HG02798 (cell line): Measurements from ENCODE around the gene ACBD5.
A peak's percentile ranks its signal among the peaks of the same experiment; 100 is the strongest.
"Not testable (repeated sequence)": the region's sequence is repeated elsewhere in the genome, so short reads cannot be mapped to it uniquely, and the experiment has no call there.

Source experiments
- ATAC-seq: cut with Tn5 transposase; IDR thresholded peaks from one replicate; pipeline ENCODE4 v1.9.1; 2021; ENCODE audit warnings: mild to moderate bottlenecking; ENCODE audit not compliant: unreplicated experiment, poor library complexity

Gene ACBD5

GRCh38 chr10:27241652-27242472 lies 1.3 kb upstream of the ACBD5 start:
- ATAC-seq, result peak; percentile 78

- peak; percentile 18 for ATAC-seq
These were observed 534 bp upstream of the ACBD5 start for GRCh38 chr10:27241010-27241651.

DNA sequence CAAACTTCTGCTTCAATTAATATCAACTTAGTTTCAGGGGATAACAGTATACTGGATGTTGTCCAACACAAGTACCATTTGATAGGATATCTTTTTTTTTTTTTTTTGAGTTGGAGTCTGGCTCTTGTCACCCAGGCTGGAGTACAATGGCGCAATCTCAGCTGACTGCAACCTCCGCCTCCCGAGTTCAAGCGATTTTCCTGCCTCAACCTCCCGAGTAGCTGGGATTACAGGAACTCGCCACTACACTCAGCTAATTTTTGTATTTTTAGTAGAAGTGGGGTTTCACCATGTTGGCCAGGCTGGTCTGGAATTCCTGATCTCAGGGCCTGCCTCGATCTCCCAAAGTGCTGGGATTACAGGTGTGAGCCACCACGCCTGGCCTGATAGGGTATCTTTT lies 3.1 kb downstream of the ACBD5 start:
- not testable (repeated sequence) for ATAC-seq

- ATAC-seq, result not testable (repeated sequence)
These were observed 3.9 kb downstream of the ACBD5 start for GRCh38 chr10:27236589-27237128.

GRCh38 chr10:27235706-27236105 lies 4.9 kb downstream of the ACBD5 start:
- ATAC-seq, result no peak

GRCh38 chr10:27230022-27230421 lies 10.6 kb downstream of the ACBD5 start:
- ATAC-seq, result no peak

DNA sequence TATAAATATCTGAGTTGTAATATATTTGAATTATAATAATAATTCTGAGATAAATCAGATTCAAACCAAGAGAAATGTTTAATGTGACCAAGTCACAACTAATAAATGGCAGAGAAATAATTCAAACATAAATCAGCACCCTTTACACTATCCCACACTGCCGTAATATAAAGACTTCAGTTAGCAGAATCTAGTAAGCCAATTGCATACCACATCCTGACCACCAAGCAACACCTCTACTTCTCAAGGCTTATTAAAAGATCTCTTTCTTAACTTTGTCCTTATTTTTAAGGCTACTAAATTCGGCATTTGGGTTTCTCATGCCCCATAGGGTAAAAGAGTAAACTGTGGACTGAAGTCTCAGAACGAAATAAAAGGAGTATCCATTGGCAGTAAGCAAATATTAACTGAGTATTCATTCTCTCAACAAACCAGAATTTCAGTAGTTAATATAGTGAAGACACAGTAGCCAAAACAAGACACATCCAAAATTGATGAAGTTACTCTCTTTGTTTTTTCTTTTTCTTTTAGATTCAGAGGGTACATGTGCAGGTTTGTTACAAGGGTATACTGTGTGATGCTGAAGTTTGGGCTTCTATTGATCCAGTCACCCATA lies 14.8 kb downstream of the ACBD5 start:
- ATAC-seq, result no peak

DNA sequence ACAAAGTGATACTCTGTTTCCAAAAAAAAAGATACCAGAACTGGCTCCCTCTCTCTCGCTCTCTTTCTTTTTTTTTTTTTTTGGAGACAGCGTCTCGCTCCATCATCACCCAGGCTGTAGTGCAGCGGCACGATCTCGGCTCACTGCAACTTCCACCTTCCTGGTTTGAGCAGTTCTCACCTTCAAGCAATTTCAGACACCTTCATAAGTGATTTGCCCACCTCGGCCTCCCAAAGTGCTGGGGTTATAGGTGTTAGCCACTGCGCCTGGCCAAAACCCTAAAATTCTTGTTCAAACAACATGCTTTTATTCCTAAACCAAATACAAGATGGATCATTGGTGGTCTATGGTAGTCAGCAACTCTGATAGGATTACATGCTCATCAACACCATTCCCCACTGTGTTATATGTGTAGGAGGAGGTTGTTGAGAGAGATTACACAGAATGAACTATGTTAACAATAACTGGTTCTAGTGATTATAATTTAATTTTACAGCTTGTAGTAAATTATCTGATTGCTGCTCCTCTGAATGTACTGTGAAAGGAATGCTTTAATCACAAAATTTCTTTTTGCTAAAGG lies 15.5 kb downstream of the ACBD5 start:
- no peak for ATAC-seq

- no peak for ATAC-seq
These were observed 16.6 kb downstream of the ACBD5 start for GRCh38 chr10:27223964-27224363.

DNA sequence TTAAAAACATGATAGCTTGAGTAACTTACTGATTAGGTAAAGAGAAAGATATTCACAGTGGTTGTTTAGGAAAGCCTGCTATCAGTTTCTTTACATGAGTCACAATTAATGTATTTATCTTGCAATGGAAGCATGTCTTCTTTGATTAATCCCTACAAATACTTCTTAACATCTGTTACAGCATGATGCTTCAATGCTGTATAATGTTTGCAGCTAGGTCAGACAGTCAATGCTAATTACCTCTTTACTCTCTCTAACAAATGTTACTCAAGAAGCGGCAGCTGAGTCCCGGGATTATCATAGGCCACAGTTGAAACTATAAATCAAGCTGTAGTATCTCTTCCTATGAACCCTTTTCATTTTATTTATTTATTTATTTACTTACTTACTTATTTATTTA lies 33.2 kb downstream of the ACBD5 start:
- ATAC-seq, result no peak

- no peak for ATAC-seq
These were observed 36.8 kb downstream of the ACBD5 start for GRCh38 chr10:27203806-27204205.

GRCh38 chr10:27197980-27198620 lies 42.5 kb downstream of the ACBD5 start:
- no peak for ATAC-seq

DNA sequence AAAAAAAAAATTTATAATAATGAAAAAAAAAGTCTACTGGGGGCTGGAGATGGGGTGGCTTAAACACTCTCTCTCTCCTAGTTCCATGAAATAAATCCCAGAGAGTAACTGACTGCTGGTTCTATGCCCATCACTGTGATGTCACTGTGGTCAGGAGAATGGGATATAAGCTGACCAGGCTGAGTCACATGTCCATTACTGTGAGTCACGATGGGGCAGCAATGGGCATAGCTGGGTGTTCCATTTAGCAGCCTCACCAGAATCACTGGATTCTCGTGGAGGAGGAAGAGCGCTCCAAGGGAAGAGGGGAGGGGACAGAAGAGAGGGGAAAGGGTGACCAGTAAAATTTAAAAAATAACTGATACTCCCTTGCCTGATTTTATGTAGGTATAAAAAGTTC lies 48.3 kb downstream of the ACBD5 start:
- ATAC-seq, result no peak

DNA sequence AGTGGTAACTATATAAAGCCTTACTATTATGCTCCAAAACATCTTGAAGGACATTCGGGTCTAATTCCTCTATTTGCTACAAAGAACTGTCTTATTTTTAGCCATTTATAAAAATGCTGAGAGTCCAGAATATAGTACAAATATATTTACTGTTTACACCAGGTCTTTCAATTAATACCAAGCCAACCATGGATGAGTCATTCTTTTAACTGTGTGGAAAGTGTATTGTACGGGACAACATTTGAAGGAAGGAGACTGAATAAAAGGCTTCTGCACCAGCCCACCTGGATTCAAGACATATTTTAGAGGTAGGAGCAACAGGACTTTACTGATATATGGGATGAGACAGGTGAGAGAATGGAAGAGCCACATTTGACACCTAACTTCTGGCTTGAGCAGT lies 50.1 kb downstream of the ACBD5 start:
- no peak for ATAC-seq

- ATAC-seq, result no peak
These were observed 51.7 kb downstream of the ACBD5 start for GRCh38 chr10:27188897-27189296.

GRCh38 chr10:27188259-27188658 lies 52.3 kb downstream of the ACBD5 start:
- ATAC-seq, result no peak

DNA sequence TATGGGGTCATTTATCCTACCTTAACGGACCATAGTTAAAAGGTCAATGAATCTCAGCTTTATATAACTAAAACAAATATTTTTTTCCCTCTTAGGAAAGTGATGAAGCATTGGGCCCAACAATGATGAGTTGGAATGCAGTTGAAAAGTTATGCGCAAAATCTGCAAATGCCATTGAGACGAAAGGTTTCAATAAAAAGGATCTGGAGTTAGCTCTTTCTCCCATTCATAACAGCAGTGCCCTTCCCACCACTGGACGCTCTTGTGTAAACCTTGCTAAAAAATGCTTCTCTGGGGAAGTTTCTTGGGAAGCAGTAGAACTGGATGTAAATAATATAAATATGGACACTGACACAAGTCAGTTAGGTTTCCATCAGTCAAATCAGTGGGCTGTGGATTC lies 70.7 kb downstream of the ACBD5 start:
- ATAC-seq, result no peak

- ATAC-seq, result no peak
These were observed 82.2 kb downstream of the ACBD5 start for GRCh38 chr10:27158421-27158820.

DNA sequence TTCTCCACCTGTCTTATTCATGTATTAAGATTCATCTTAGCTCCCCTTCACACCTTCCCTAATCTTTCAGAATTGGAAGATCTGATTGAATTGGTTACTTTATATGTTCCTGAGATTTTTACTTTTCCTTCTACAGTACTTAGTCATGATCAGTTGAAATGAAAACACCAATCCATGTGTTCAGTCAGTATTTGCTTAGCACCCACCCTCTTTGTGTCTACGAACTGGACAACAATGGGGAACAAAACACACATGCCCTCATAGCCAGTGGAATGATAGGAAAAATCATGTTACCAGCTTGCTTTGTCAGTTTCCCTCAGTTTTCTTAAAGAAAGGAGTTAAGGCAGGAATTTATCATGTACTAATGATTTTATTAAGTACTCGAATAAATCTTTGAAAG lies 83.4 kb downstream of the ACBD5 start:
- ATAC-seq, result no peak

- not testable (repeated sequence) for ATAC-seq
These were observed 84.0 kb downstream of the ACBD5 start for GRCh38 chr10:27156566-27156965.
